Measurements from ENCODE around the gene CENPF.

The CENPF gene

DNA sequence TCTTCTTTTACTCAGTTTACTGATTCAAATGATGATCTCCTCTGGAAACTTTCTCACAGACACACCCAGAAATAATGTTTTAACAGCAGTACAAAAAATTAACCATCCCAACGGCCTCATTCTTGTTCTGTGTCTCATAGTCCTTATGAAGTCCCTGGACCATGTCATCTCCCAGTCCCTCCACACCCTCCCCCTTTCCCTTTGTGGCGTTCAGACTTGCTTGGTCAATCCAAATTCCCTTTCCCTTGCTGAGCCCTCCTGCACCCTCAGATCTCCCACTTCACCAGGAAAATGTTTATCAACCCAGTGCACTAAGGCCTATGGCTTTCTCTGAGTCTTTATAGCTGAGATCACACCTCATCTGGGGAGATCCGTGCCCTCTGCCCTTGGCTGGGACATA lies 85.9 kb downstream of the CENPF start:
- in situ Hi-C loops (cut with HindIII; ENCODE audit: low sequenced_read_pairs) = no loop called here

DNA sequence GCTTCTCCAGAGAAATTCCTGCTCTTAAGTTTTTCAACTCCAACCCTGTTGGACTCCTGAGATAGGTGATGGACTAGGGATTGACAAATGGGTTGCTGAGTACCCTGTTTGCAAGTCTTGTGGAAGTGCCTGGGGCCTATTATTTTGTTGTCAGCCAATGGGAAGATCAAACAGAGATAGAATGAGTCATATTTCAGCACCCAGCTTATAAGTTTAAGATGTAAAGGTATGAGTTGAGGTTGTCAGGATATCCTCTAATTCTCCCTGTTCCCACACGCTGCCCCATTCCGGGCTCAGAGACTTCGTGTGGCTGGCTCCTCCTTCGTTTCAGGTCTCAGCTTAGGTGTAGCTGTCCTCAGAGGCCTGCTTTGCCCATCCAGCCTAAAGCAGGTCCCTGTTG lies 91.8 kb downstream of the CENPF start:
- in situ Hi-C loops (cut with HindIII; ENCODE audit: low sequenced_read_pairs) = no loop called here

DNA sequence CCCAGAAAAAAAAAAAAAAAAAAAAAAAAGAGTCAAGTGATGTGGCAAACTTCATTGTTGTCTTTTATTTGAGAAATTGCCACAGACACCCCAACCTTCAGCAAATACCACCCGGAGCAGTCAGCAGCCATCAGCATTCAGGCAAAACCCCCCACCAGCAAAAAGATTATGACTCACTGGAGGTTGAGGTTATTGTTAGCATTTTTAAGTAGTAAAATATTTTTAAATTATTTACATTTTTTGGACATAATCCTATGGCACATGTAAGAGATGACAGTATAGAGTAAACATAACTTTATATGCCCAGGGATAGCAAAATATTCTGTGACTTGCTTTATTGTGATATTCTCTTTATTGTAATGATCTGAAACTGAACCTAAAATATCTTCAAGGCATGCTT lies 95.6 kb downstream of the CENPF start:
- in situ Hi-C loops (cut with HindIII; ENCODE audit: low sequenced_read_pairs) = no loop called here

DNA sequence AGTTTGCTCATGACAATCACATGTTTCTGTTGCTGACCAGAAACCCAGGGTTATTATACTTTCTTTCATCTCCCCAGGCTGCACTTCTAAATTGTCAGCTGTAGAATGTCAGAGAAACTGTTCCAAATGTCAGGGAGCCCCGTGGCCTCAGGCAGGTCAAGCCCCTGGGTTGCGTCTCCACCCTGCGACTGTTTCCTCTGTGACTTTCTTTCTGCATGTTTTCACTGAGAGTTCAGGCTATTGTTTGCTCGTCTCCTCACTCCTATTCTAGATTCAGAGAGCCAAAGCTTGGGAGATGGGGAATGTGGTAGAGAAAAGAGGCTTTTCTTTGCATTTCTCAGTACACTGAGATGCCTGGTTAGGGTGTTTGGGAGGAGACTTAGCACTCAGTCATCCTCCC lies 97.4 kb downstream of the CENPF start:
- in situ Hi-C loops (cut with HindIII; ENCODE audit: low sequenced_read_pairs) = no loop called here

DNA sequence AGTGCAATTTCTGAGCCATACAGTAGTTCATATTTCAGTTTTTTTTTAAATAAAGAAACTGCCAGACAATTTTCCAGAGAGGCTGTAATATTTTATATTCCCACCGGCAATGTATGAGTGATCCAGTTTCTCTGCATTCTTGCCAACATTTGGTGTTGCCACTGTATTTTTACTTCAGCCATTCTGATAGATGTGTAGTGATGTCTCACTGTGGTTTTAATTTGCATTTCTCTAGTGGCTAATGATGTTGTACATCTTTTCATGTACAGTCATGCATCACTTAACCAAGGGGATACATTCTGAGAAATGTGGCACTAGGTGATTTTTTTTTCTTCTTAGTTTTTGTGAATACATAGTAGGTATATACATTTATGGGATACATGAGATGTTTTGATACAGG lies 99.6 kb downstream of the CENPF start:
- in situ Hi-C loops (cut with HindIII; ENCODE audit: low sequenced_read_pairs) = no loop called here

DNA sequence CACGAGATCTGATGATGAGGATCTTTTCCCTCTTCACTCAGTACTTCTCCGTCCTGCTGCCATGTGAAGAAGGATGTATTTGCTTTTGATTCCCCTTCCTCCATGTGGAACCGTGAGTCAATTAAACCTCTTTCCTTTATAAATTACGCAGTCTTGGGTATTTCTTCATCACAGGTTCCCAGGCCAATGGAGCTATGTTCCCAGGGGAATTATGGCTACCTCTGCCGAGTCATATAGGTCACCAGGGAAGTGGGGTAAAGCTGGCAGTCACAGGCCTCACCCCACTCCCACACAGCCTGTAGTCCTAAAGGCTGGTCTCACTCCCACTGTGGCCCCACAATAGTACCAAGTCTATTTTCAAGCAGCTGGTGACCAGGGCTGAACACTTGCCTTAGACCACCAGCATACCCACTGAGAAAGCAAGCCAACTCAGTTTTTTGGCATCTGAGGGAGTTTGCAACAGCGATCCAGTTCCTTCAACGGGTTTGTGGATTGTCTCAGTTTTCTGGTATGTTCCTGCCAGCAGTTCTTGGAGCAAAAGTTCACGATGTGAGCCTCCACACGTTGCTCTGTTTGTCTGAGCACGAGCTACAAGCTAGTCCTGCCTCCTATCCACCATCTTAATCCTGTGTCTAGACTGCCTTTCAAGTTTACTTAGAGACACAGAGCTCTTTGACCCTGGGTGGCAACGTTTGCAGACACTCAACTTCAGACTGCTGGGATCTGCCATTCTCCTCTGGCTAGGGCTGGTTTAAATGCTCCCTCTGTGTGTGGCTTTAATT lies 104.5 kb downstream of the CENPF start:
- in situ Hi-C loops (cut with HindIII; ENCODE audit: low sequenced_read_pairs) = no loop called here

DNA sequence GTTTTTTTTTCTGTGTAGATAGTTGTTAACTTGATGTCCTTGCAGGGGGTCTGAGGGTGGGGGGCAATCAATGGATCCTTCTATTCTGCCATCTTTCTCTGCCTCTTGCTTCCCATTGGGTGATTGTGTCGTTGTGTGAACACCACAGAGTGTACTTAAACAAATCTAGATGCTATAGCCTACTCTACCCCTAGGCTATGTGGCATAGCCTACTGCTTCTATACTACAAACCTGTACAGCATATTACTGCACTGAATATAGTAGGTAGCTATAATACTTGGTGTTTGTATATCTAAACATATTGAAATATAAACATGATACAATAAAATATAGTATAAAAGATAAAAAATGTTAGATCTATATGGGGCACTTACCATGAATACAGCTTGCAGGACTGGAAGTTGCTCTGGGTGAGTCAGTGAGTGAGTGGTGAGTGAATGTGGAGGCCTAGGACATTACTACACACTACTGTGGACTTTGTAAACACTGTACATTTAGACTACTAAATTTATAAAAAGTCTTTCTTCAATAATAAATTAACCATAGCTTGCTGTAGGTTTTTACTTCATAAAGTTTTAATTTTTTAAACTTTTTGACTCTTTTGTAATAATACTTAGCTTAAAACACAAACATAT lies 105.4 kb downstream of the CENPF start:
- in situ Hi-C loops (cut with HindIII; ENCODE audit: low sequenced_read_pairs) = no loop called here

DNA sequence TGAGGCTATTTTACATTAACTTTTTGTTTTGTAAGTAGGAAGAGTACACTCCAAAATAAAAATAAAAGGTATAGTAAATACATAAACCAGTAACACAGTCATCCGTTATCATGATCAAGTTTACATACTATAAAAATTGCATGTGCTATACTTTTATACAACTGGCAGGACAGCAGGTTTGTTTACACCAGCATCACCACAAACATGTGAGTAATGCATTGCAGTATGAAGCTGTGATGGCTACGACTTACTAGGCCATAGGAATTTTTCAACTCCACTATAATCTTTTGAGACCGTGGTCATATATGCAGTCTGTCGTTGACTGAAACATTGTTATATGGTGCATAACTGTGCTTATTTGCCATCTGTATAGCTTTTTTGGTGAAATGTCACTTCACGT lies 106.2 kb downstream of the CENPF start:
- in situ Hi-C loops (cut with HindIII; ENCODE audit: low sequenced_read_pairs) = no loop called here

DNA sequence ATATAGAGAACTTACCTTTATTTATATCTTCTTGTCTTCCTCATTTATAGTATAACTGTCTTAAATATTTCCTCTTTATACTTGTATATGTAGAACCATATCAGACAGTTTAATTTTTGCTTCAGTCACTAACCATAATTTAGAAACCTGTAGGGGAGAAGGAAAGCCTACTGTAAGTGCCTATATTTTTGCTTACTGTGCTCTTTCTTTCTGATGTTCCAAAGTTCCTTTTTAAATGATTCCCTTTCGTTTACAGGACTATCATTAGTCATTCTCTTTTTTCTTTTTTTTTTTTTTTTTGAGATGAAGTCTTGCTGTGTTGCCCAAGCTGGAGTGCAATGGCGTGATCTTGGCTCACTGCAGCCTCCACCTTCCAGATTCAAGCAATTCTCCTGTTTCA lies 109.7 kb downstream of the CENPF start:
- in situ Hi-C loops (cut with HindIII; ENCODE audit: low sequenced_read_pairs) = no loop called here

Data from endothelial cell of hepatic sinusoid (primary cell).